ENCODE measurements around the gene CACNA1C.
A peak's percentile ranks its signal among the peaks of the same experiment; 100 is the strongest.

Gene CACNA1C

GRCh38 chr12:2498964-2499500, 446.2 kb downstream of the CACNA1C start:
- DNase-seq: peak; percentile 51

- no peak for DNase-seq
Observed at GRCh38 chr12:2501464-2502191, 448.8 kb downstream of the CACNA1C start.

GRCh38 chr12:2503036-2503435, 450.2 kb downstream of the CACNA1C start:
- DNase-seq: no peak

GRCh38 chr12:2503762-2504161, 451.0 kb downstream of the CACNA1C start:
- no peak for DNase-seq

GRCh38 chr12:2504577-2504976, 451.8 kb downstream of the CACNA1C start:
- no peak for DNase-seq

- DNase-seq: no peak
Observed at GRCh38 chr12:2507814-2508213, 455.0 kb downstream of the CACNA1C start.

GRCh38 chr12:2509137-2509536, 456.4 kb downstream of the CACNA1C start:
- DNase-seq: no peak

GRCh38 chr12:2510045-2510444, 457.3 kb downstream of the CACNA1C start:
- no peak for DNase-seq

- no peak for DNase-seq
Observed at GRCh38 chr12:2513141-2514037, 460.6 kb downstream of the CACNA1C start.

- no peak for DNase-seq
Observed at GRCh38 chr12:2514038-2514340, 461.2 kb downstream of the CACNA1C start.

GRCh38 chr12:2520722-2521246, 468.0 kb downstream of the CACNA1C start:
- no peak for DNase-seq

- no peak for DNase-seq
Observed at GRCh38 chr12:2523317-2523716, 470.5 kb downstream of the CACNA1C start.

- DNase-seq: no peak
Observed at GRCh38 chr12:2523844-2524243, 471.1 kb downstream of the CACNA1C start.

- DNase-seq: no peak
Observed at GRCh38 chr12:2526371-2526770, 473.6 kb downstream of the CACNA1C start.

GRCh38 chr12:2528001-2528400, 475.2 kb downstream of the CACNA1C start:
- no peak for DNase-seq

GRCh38 chr12:2529807-2530206, 477.0 kb downstream of the CACNA1C start:
- no peak for DNase-seq

GRCh38 chr12:2531371-2531770, 478.6 kb downstream of the CACNA1C start:
- no peak for DNase-seq

- no peak for DNase-seq
Observed at GRCh38 chr12:2533036-2533435, 480.2 kb downstream of the CACNA1C start.

GRCh38 chr12:2535583-2536204, 482.9 kb downstream of the CACNA1C start:
- no peak for DNase-seq

GRCh38 chr12:2536724-2537123, 483.9 kb downstream of the CACNA1C start:
- DNase-seq: no peak

- no peak for DNase-seq
Observed at GRCh38 chr12:2537868-2538541, 485.2 kb downstream of the CACNA1C start.

GRCh38 chr12:2539938-2540337, 487.2 kb downstream of the CACNA1C start:
- DNase-seq: no peak

- DNase-seq: no peak
Observed at GRCh38 chr12:2540535-2540941, 487.8 kb downstream of the CACNA1C start.
